ENCODE measurements around the gene PDXDC1.
"Not testable (repeated sequence)": the region's sequence is repeated elsewhere in the genome, so short reads cannot be mapped to it uniquely, and the experiment has no call there.

GRCh38 chr16:15140444-15141365, 165.9 kb downstream of the PDXDC1 start:
- TF ChIP-seq ZFP3 (CRISPR knock-in tag; IDR thresholded peaks at IDR 0.05); PATZ1 (CRISPR knock-in tag; IDR thresholded peaks at IDR 0.05; ENCODE audit: borderline replicate concordance); ISL1 (CRISPR knock-in tag; IDR thresholded peaks at IDR 0.05); CSDC2 (CRISPR knock-in tag; IDR thresholded peaks at IDR 0.05); ZNF70 (CRISPR knock-in tag; IDR thresholded peaks at IDR 0.05); TSHZ2 (CRISPR knock-in tag; IDR thresholded peaks at IDR 0.05); ESRRG (CRISPR knock-in tag; IDR thresholded peaks at IDR 0.05); CREB5 (CRISPR knock-in tag; IDR thresholded peaks at IDR 0.05; ENCODE audit: low read depth); ARNTL (CRISPR knock-in tag; IDR thresholded peaks at IDR 0.05; ENCODE audit: borderline replicate concordance, low read depth); POU6F1 (CRISPR knock-in tag; IDR thresholded peaks at IDR 0.05; ENCODE audit: borderline replicate concordance, low read depth): not testable (repeated sequence)

Measured in SK-N-SH treated with all-trans-retinoic acid at 6 μM for 48 hours (cell line).